IMR-90 (cell line): ENCODE results near the gene FGF2. TPM values are rescaled to one million over a fixed set of nuclear protein-coding genes. Genes with fewer than 3 reads are reported as not detected.

Experiments
- ATAC-seq: fragments of 200-7000 bp; cut with Tn5 transposase; 2 replicates; pipeline ENCODE4 v1.9.1; 2020; ENCODE audit warnings: low read depth, mild to moderate bottlenecking, moderate library complexity
- BruUV-seq: library from RNA; stranded (reverse); fragments of 400-500 nt; replicated peaks from 2 replicates; lab custom pipeline; 2021; lab: Mats Ljungman, UMichigan
- CTCF ChIA-PET: fragments of 300-600 bp; formaldehyde crosslinking; extraction: SDS; loops from one replicate; lab custom pipeline; 2021; ENCODE audit warnings: antibody characterized with exemption; lab: Yijun Ruan, JAX
- POLR2A ChIA-PET: fragments of 300-600 bp; sonication (Branson Sonifier 250); formaldehyde crosslinking; loops from one replicate; lab custom pipeline; 2022; ENCODE audit warnings: antibody characterized with exemption; ENCODE audit not compliant: unreplicated experiment; lab: Charles Lee
- DNase-seq: peaks from one replicate; pipeline ENCODE4 v3.0.0; 2013
- H2AFZ ChIP-seq: replicated peaks from 2 replicates; pipeline ENCODE3; 2013; ENCODE audit warnings: low read length, mild to moderate bottlenecking; ENCODE audit not compliant: poor library complexity
- H2AK5ac ChIP-seq: 2 replicates; pipeline ENCODE4 v1.6.1; 2013; ENCODE audit warnings: low read depth, low read length, inconsistent platforms
- H2AK9ac ChIP-seq: replicated peaks from 2 replicates; pipeline ENCODE3; 2013; ENCODE audit warnings: mild to moderate bottlenecking, low read depth, low read length, moderate library complexity; ENCODE audit not compliant: poor library complexity
- H2BK120ac ChIP-seq: 2 replicates; pipeline ENCODE4 v1.6.1; 2013; ENCODE audit warnings: low read depth, low read length, inconsistent platforms
- H2BK15ac ChIP-seq: 3 replicates; pipeline ENCODE4 v1.6.1; 2013; ENCODE audit warnings: low read depth, low read length, inconsistent platforms
- H2BK20ac ChIP-seq: 2 replicates; pipeline ENCODE4 v1.6.1; 2013; ENCODE audit warnings: low read depth, mild to moderate bottlenecking, inconsistent platforms, low read length, moderate library complexity
- H2BK5ac ChIP-seq: 2 replicates; pipeline ENCODE4 v1.6.1; 2013; ENCODE audit warnings: mild to moderate bottlenecking, low read depth, low read length, inconsistent platforms; ENCODE audit not compliant: poor library complexity, severe bottlenecking
- H3K14ac ChIP-seq: replicated peaks from 2 replicates; pipeline ENCODE4 v1.6.1; 2013; ENCODE audit warnings: low read depth, low read length, inconsistent platforms
- H3K18ac ChIP-seq: 2 replicates; pipeline ENCODE4 v1.6.1; 2013; ENCODE audit warnings: low read depth, low read length, control low read depth
- H3K23ac ChIP-seq: 2 replicates; pipeline ENCODE4 v1.6.1; 2013; ENCODE audit warnings: low read depth, low read length, inconsistent platforms
- H3K27ac ChIP-seq: 2 replicates; pipeline ENCODE4 v1.5.1; 2013; ENCODE audit warnings: mild to moderate bottlenecking, control low read depth, low read length; ENCODE audit not compliant: insufficient read depth
- H3K27me3 ChIP-seq: 2 replicates; pipeline ENCODE4 v1.6.1; 2013; ENCODE audit warnings: low read length; ENCODE audit not compliant: control insufficient read depth, insufficient read depth
- H3K36me3 ChIP-seq: 2 replicates; pipeline ENCODE4 v1.6.1; 2013; ENCODE audit warnings: low read length, mixed read lengths; ENCODE audit not compliant: control insufficient read depth, insufficient read depth
- H3K4ac ChIP-seq: 2 replicates; pipeline ENCODE4 v1.6.1; 2013; ENCODE audit warnings: low read depth, low read length, inconsistent platforms
- H3K4me1 ChIP-seq: 2 replicates; pipeline ENCODE4 v1.6.1; 2013; ENCODE audit warnings: low read length, mixed read lengths; ENCODE audit not compliant: control insufficient read depth, insufficient read depth
- H3K4me2 ChIP-seq: 2 replicates; pipeline ENCODE4 v1.6.1; 2013; ENCODE audit warnings: low read depth, mild to moderate bottlenecking, control low read depth, low read length, moderate library complexity
- H3K4me3 ChIP-seq: 2 replicates; pipeline ENCODE4 v1.5.1; 2013; ENCODE audit warnings: low read depth, mild to moderate bottlenecking, control low read depth, low read length, moderate library complexity; ENCODE audit not compliant: insufficient read depth
- H3K56ac ChIP-seq: 2 replicates; pipeline ENCODE4 v1.6.1; 2013; ENCODE audit warnings: low read length, inconsistent platforms; ENCODE audit not compliant: insufficient read depth; ENCODE audit errors: extremely low read depth
- H3K79me1 ChIP-seq, 2 experiments: 2 replicates each; pipeline ENCODE4 v1.6.1; 2013; ENCODE audit warnings: low read length in 2 of 2, inconsistent platforms in 1 of 2, low read depth in 1 of 2
- H3K9ac ChIP-seq: 2 replicates; pipeline ENCODE4 v1.6.1; 2013; ENCODE audit warnings: low read depth, low read length, control low read depth
- H3K9me1 ChIP-seq: 2 replicates; pipeline ENCODE4 v1.6.1; 2013; ENCODE audit warnings: low read length, inconsistent platforms; ENCODE audit not compliant: insufficient read depth
- H3K9me3 ChIP-seq: 2 replicates; pipeline ENCODE4 v1.6.1; 2013; ENCODE audit warnings: low read length; ENCODE audit not compliant: control insufficient read depth, insufficient read depth
- H4K20me1 ChIP-seq: 2 replicates; pipeline ENCODE4 v1.6.1; 2013; ENCODE audit warnings: low read length, inconsistent platforms; ENCODE audit not compliant: insufficient read depth
- H4K5ac ChIP-seq: 2 replicates; pipeline ENCODE4 v1.6.1; 2013; ENCODE audit warnings: mild to moderate bottlenecking, low read depth, low read length, control low read depth
- H4K8ac ChIP-seq, 2 experiments: 2 replicates each; pipeline ENCODE4 v1.6.1; 2013; ENCODE audit warnings: low read depth in 2 of 2, low read length in 2 of 2, control low read depth in 1 of 2, inconsistent platforms in 1 of 2
- H4K91ac ChIP-seq: 2 replicates; pipeline ENCODE4 v1.6.1; 2013; ENCODE audit warnings: low read depth, low read length, inconsistent platforms; ENCODE audit not compliant: insufficient read depth
- BHLHE40 ChIP-seq: fragments of 150-350 bp; IDR thresholded peaks from 2 replicates; pipeline ENCODE4 v1.6.1; 2016; ENCODE audit warnings: mild to moderate bottlenecking, low read depth, low read length
- CEBPB ChIP-seq: IDR thresholded peaks from 2 replicates; pipeline ENCODE4 v1.6.1; 2012; ENCODE audit warnings: low read depth, low read length, improper control_type of control experiment
- MXI1 ChIP-seq: IDR thresholded peaks from 2 replicates; pipeline ENCODE4 v1.6.1; 2012; ENCODE audit warnings: low read depth, mild to moderate bottlenecking, low read length, moderate library complexity, borderline replicate concordance
- RCOR1 ChIP-seq: IDR thresholded peaks from 2 replicates; pipeline ENCODE4 v1.6.1; 2012; ENCODE audit warnings: mild to moderate bottlenecking, low read length, improper control_type of control experiment; ENCODE audit not compliant: insufficient replicate concordance
- USF2 ChIP-seq: fragments of 150-350 bp; IDR thresholded peaks from 2 replicates; pipeline ENCODE4 v1.6.1; 2017; ENCODE audit warnings: mild to moderate bottlenecking, antibody characterized with exemption, low read length, low read depth
- WGBS, 2 experiments: methylation state at CpG; one replicate each; pipeline versions ENCODE4 v1.1.5 to v1.1.7; 2013; ENCODE audit warnings: missing lambda C conversion rate in 2 of 2; ENCODE audit not compliant: insufficient read length in 1 of 2; ENCODE audit errors: extremely low coverage in 2 of 2; 5-methylcytosine and 5-hydroxymethylcytosine counted together
- dilution Hi-C: fragments of 300-500 bp; cut with HindIII; formaldehyde crosslinking; loops from one replicate; pipeline ENCODE4 v1.14.3; 2018; ENCODE audit warnings: low sequenced_read_pairs; ENCODE audit not compliant: unreplicated experiment
- in situ Hi-C: fragments of 300-500 bp; cut with MboI; formaldehyde crosslinking; loops from 3 replicates; pipeline ENCODE4 v1.14.3; 2019; ENCODE audit warnings: low sequenced_read_pairs, inconsistent platforms, mixed read lengths
- intact Hi-C: fragments of 100-400 bp; cut with micrococcal nuclease; formaldehyde crosslinking; loops from 2 replicates; pipeline ENCODE4 v1.10.0; 2022
- polyA plus RNA-seq, 3 experiments: library from polyadenylated mRNA; depleted of rRNA; stranded (reverse); fragments of >200 nt; gene quantifications; 2 replicates each; pipeline ENCODE4 v1.2.3, GENCODE V29; 2012; ENCODE audit warnings: low replicate concordance in 1 of 3
- total RNA-seq: library from RNA; depleted of rRNA; stranded (reverse); fragments of >200 nt; gene quantifications from 2 replicates; pipeline ENCODE4 v1.2.3, GENCODE V29; 2012
- TF ChIP-seq, protein P1 (sequence below): conservative IDR thresholded peaks from 2 replicates; pipeline ENCODE4 v1.5.1; 2012; ENCODE audit warnings: mild to moderate bottlenecking, low read depth, low read length, improper control_type of control experiment
- TF ChIP-seq, protein P2 (sequence below): fragments of 150-350 bp; IDR thresholded peaks from 2 replicates; pipeline ENCODE4 v1.6.1; 2016; ENCODE audit warnings: low read depth, mild to moderate bottlenecking, low read length, moderate library complexity, borderline replicate concordance

The FGF2 gene
- total and polyA plus RNA-seq, 2 of the 4 experiments (the other 2 are of a cell fraction), result 12.9 to 27.1 TPM

- Histone ChIP-seq H2BK5ac (peak overlapping the region; percentile 93), H3K27me3 (no peaks in the 10 kb centered on the region), H2BK120ac (peak overlapping the region; percentile 15), H3K56ac (peak overlapping the region; percentile 88), H3K9ac (peak overlapping the region; percentile 80), H3K4me2 (peak overlapping the region; percentile 99), H2BK20ac (peak overlapping the region; percentile 50; the same call in 1 of the 2 replicates), H3K23ac (peak overlapping the region; percentile 61), H2AK5ac (peak overlapping the region; percentile 18; the same call in 1 of the 2 replicates), H4K5ac (peak overlapping the region; percentile 24; the same call in 1 of the 2 replicates), H2BK15ac (peak overlapping the region; percentile 2; the same call in 1 of the 3 replicates), H2AFZ (no peak overlapping the region), H3K4me3 (peak overlapping the region; percentile 99), H3K4me1 (peaks cover 19% of the 10 kb centered on the region), H3K36me3 (peaks cover 3% of the 10 kb centered on the region), H3K79me1 (peaks cover 3 to 46% of the 10 kb centered on the region in 2 experiments; a peak in 2 of 4 replicates), H3K18ac (peak overlapping the region; percentile 34), H3K9me3 (no peaks in the 10 kb centered on the region), H4K91ac (peak overlapping the region; percentile 65), H4K8ac (peak overlapping the region; percentile 2 to 79; a peak in 3 of 4 replicates), H2AK9ac (no peak overlapping the region), H3K9me1 (peaks cover 12% of the 10 kb centered on the region), H3K27ac (peak overlapping the region; percentile 96), H3K4ac (peak overlapping the region; percentile 86), H4K20me1 (peaks cover 33% of the 10 kb centered on the region), H3K14ac (peak overlapping the region; percentile 89)
- in situ Hi-C loops, result no loop called here
- DNase-seq (peak; percentile 77), ATAC-seq (peak; percentile 4; the same call in 1 of the 2 replicates)
- BruUV-seq, result TSS peak; percentile 37
- WGBS, 2 experiments, result 4% methylated on average over 8 of the region's 10 CpGs; no CpG with 5 or more reads in 1 of the 2 experiments
- ChIA-PET POLR2A (no interaction called here), CTCF (interaction anchor here (1.3 to 1.9 kb wide), 2 partner anchors 62 to 86 kb away, joined by 3 to 7 read pairs; no protein-coding TSS in a partner anchor)
- no peak for TF ChIP-seq RCOR1
- peak; percentile 55; the same call in 1 of the 2 replicates for TF ChIP-seq MXI1
- TF ChIP-seq, protein P1, sequence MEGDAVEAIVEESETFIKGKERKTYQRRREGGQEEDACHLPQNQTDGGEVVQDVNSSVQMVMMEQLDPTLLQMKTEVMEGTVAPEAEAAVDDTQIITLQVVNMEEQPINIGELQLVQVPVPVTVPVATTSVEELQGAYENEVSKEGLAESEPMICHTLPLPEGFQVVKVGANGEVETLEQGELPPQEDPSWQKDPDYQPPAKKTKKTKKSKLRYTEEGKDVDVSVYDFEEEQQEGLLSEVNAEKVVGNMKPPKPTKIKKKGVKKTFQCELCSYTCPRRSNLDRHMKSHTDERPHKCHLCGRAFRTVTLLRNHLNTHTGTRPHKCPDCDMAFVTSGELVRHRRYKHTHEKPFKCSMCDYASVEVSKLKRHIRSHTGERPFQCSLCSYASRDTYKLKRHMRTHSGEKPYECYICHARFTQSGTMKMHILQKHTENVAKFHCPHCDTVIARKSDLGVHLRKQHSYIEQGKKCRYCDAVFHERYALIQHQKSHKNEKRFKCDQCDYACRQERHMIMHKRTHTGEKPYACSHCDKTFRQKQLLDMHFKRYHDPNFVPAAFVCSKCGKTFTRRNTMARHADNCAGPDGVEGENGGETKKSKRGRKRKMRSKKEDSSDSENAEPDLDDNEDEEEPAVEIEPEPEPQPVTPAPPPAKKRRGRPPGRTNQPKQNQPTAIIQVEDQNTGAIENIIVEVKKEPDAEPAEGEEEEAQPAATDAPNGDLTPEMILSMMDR, result peak; percentile 30; the same call in 1 of the 2 replicates
- TF ChIP-seq USF2, result peak; percentile 78; the same call in 1 of the 2 replicates
- TF ChIP-seq, protein P2, sequence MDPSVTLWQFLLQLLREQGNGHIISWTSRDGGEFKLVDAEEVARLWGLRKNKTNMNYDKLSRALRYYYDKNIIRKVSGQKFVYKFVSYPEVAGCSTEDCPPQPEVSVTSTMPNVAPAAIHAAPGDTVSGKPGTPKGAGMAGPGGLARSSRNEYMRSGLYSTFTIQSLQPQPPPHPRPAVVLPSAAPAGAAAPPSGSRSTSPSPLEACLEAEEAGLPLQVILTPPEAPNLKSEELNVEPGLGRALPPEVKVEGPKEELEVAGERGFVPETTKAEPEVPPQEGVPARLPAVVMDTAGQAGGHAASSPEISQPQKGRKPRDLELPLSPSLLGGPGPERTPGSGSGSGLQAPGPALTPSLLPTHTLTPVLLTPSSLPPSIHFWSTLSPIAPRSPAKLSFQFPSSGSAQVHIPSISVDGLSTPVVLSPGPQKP, result no peak
- TF ChIP-seq BHLHE40, result peak; percentile 77
- TF ChIP-seq CEBPB, result peak; percentile 70
- intact Hi-C loops, result loop anchor here (1.0 to 5.0 kb wide), 4 partner anchors 34 to 87 kb away; no protein-coding TSS in a partner anchor
- dilution Hi-C loops, result no loop called here
These were observed 1.4 kb downstream of the FGF2 start for GRCh38 chr4:122827879-122828601.
